Left lung (tissue), 10 donors: ENCODE results near the gene OPTC. TPM values are rescaled to one million over a fixed set of nuclear protein-coding genes. Genes with fewer than 3 reads are reported as not detected.

Source experiments
- ATAC-seq: fragments of 200-7000 bp; cut with Tn5 transposase; one replicate; pipeline ENCODE4 v1.9.1; 2020; ENCODE audit warnings: moderate library complexity
- DNase-seq, 4 donors: peaks; one replicate each; pipeline ENCODE4 v3.0.0-alpha.2; 2013 to 2020
- H3K27ac ChIP-seq, 2 donors: fragments of 200-600 bp; sonication (generic) in 1 of 2; one replicate each; pipeline versions ENCODE4 v1.5.0 to v1.8.0; 2020 to 2021
- H3K27me3 ChIP-seq, 2 donors: fragments of 200-600 bp; sonication (generic) in 1 of 2; one replicate each; pipeline versions ENCODE4 v1.5.0 to v1.8.0; 2020 to 2021
- H3K36me3 ChIP-seq, 2 donors: fragments of 200-600 bp; sonication (generic) in 1 of 2; one replicate each; pipeline versions ENCODE4 v1.5.0 to v1.8.0; 2020 to 2021
- H3K4me1 ChIP-seq, 2 donors: fragments of 200-600 bp; one replicate each; pipeline ENCODE4 v1.8.0; 2021
- H3K4me3 ChIP-seq, 2 donors: fragments of 200-600 bp; sonication (generic) in 1 of 2; one replicate each; pipeline versions ENCODE4 v1.5.0 to v1.8.0; 2020 to 2021; ENCODE audit warnings: mild to moderate bottlenecking in 1 of 2
- H3K9me3 ChIP-seq, 2 donors: fragments of 200-600 bp; sonication (generic) in 1 of 2; one replicate each; pipeline versions ENCODE4 v1.5.0 to v1.8.0; 2020 to 2021
- CTCF ChIP-seq, 2 donors: fragments of 200-600 bp; sonication (generic) in 1 of 2; IDR thresholded peaks; one replicate each; pipeline versions ENCODE4 v1.5.0 to v1.8.0; 2021; ENCODE audit warnings: antibody characterized with exemption in 2 of 2
- intact Hi-C, 2 donors: fragments of 100-400 bp; cut with DNase I; formaldehyde crosslinking; loops; one replicate each; pipeline versions ENCODE4 v1.11.2 to v1.14.2; 2022
- polyA plus RNA-seq, 6 donors: library from polyadenylated mRNA; unstranded; fragments of 120-200 nt; gene quantifications; one replicate each; pipeline ENCODE4 v1.2.1, GENCODE V29; 2013; ENCODE audit not compliant: insufficient read length in 6 of 6
- total RNA-seq, 2 donors: library from RNA; stranded (reverse); fragmentation: NEBNext Ultra II Directional; extraction: Animal tissue kit (Norgen Biotek cat#: 25700); gene quantifications; one replicate each; pipeline ENCODE4 v1.2.1, GENCODE V29; 2021
- donor health status: DM: no; HTN: yes; CAD: no.
- donor health status: DM: no; HTN: no; CAD: no.

OPTC gene
- total and polyA plus RNA-seq, 8 donors = not detected

- Histone ChIP-seq H3K9me3 (no peaks in the 10 kb centered on the region), H3K27me3 (no peaks in the 10 kb centered on the region), H3K27ac (no peak overlapping the region), H3K4me1 (peaks cover 0 to 18% of the 10 kb centered on the region in 2 donors), H3K36me3 (no peaks in the 10 kb centered on the region), H3K4me3 (no peak overlapping the region)
- peak in 1 of 4 donors; percentile 43 for DNase-seq
- peak; percentile 6 for ATAC-seq
- no peak for TF ChIP-seq CTCF (IDR thresholded peaks at IDR 0.05)
- intact Hi-C loops = no loop called here
These were observed 63.4 kb downstream of the OPTC start for GRCh38 chr1:203557390-203557789.

- peak overlapping the region in 1 of 2 donors; percentile 82 for H3K27ac ChIP-seq
These were observed 64.3 kb downstream of the OPTC start for GRCh38 chr1:203558064-203558760.

More at GRCh38 chr1:203558064-203558760, 64.3 kb downstream of the OPTC start:
- Histone ChIP-seq H3K36me3 (no peaks in the 10 kb centered on the region), H3K4me3 (no peak overlapping the region), H3K27me3 (no peaks in the 10 kb centered on the region), H3K4me1 (peaks cover 0 to 17% of the 10 kb centered on the region in 2 donors), H3K9me3 (no peaks in the 10 kb centered on the region)
- no peak for TF ChIP-seq CTCF (IDR thresholded peaks at IDR 0.05)
- DNase-seq = peak in 2 of 4 donors; percentile 28 to 58
- peak; percentile 84 for ATAC-seq
- intact Hi-C loops = no loop called here

Other genes starting within 250 kb of the OPTC start
- gene BTG2, start 188.6 kb upstream of the OPTC start, total RNA-seq = 10 to 100 TPM; 56.2 to 84.8 TPM
- 100 to 1,000 TPM in 1 of 6 donors, 10 to 100 TPM in 5; 44.8 to 147 (median 78.2) TPM for gene BTG2, start 188.6 kb upstream of the OPTC start, polyA plus RNA-seq
- 10 to 100 TPM; 36.6 to 59.8 TPM for gene FMOD, start 143.0 kb upstream of the OPTC start, total RNA-seq
- gene FMOD, start 143.0 kb upstream of the OPTC start, polyA plus RNA-seq = 10 to 100 TPM; 65.2 to 97.6 (median 80.9) TPM
- gene PRELP, start 18.3 kb upstream of the OPTC start, total RNA-seq = 10 to 100 TPM; 19.3 to 20.5 TPM
- 1 to 10 TPM; 1.3 to 3.4 (median 2.1) TPM for gene PRELP, start 18.3 kb upstream of the OPTC start, polyA plus RNA-seq
- 100 to 1,000 TPM; 109 to 128 TPM for gene ATP2B4, start 132.7 kb downstream of the OPTC start, total RNA-seq
- 100 to 1,000 TPM; 106 to 139 (median 118) TPM for gene ATP2B4, start 132.7 kb downstream of the OPTC start, polyA plus RNA-seq